HG02798 (cell line): Measurements from ENCODE around the gene GOSR1.
"Not testable (repeated sequence)": the region's sequence is repeated elsewhere in the genome, so short reads cannot be mapped to it uniquely, and the experiment has no call there.

ENCODE experiments used
- ATAC-seq: cut with Tn5 transposase; IDR thresholded peaks from one replicate; pipeline ENCODE4 v1.9.1; 2021; ENCODE audit warnings: mild to moderate bottlenecking; ENCODE audit not compliant: unreplicated experiment, poor library complexity

The GOSR1 gene

GRCh38 chr17:30558686-30559545, 81.7 kb downstream of the GOSR1 start:
- no peak for ATAC-seq

GRCh38 chr17:30559656-30560055, 82.4 kb downstream of the GOSR1 start:
- ATAC-seq = no peak

- not testable (repeated sequence) for ATAC-seq
Observed at GRCh38 chr17:30560117-30561026, 83.2 kb downstream of the GOSR1 start.

- not testable (repeated sequence) for ATAC-seq
Observed at GRCh38 chr17:30561766-30562165, 84.6 kb downstream of the GOSR1 start.

- not testable (repeated sequence) for ATAC-seq
Observed at GRCh38 chr17:30563131-30563904, 86.1 kb downstream of the GOSR1 start.

- ATAC-seq = not testable (repeated sequence)
Observed at GRCh38 chr17:30563905-30564390, 86.7 kb downstream of the GOSR1 start.

GRCh38 chr17:30564422-30565072, 87.3 kb downstream of the GOSR1 start:
- not testable (repeated sequence) for ATAC-seq

- no peak for ATAC-seq
Observed at GRCh38 chr17:30565073-30565935, 88.1 kb downstream of the GOSR1 start.

GRCh38 chr17:30566104-30566503, 88.9 kb downstream of the GOSR1 start:
- not testable (repeated sequence) for ATAC-seq

GRCh38 chr17:30566516-30567225, 89.5 kb downstream of the GOSR1 start:
- not testable (repeated sequence) for ATAC-seq

GRCh38 chr17:30567231-30568116, 90.3 kb downstream of the GOSR1 start:
- ATAC-seq = no peak

GRCh38 chr17:30568117-30568430, 90.9 kb downstream of the GOSR1 start:
- no peak for ATAC-seq

GRCh38 chr17:30569531-30570175, 92.4 kb downstream of the GOSR1 start:
- ATAC-seq = not testable (repeated sequence)

GRCh38 chr17:30570191-30570590, 93.0 kb downstream of the GOSR1 start:
- no peak for ATAC-seq

- ATAC-seq = no peak
Observed at GRCh38 chr17:30570596-30571265, 93.5 kb downstream of the GOSR1 start.

GRCh38 chr17:30571404-30571803, 94.2 kb downstream of the GOSR1 start:
- ATAC-seq = not testable (repeated sequence)
